ENCODE measurements around the gene MAPK4.

Gene MAPK4

GRCh38 chr18:50737127-50737526 is 177.2 kb downstream of the MAPK4 start:
- H4K20me1 ChIP-seq (ENCODE audit: insufficient read depth, low read length) = no peaks in the 10 kb centered on the region
- H3K9ac ChIP-seq (ENCODE audit: low read length) = no peak overlapping the region
- no peak overlapping the region for H2AFZ ChIP-seq (ENCODE audit: low read depth, low read length)
- no peaks in the 10 kb centered on the region for H3K4me1 ChIP-seq (ENCODE audit: low read length)
- H3K27ac ChIP-seq (ENCODE audit: low read length) = no peak overlapping the region
- H3K27me3 ChIP-seq (ENCODE audit: low read depth, low read length) = no peaks in the 10 kb centered on the region
- no peaks in the 10 kb centered on the region for H3K36me3 ChIP-seq (replicated peaks; ENCODE audit: low read depth, low read length)
- H3K9me3 ChIP-seq (ENCODE audit: insufficient read depth, low read length) = no peaks in the 10 kb centered on the region
- H3K79me2 ChIP-seq (ENCODE audit: low read length) = no peaks in the 10 kb centered on the region
- TF ChIP-seq, protein P1, sequence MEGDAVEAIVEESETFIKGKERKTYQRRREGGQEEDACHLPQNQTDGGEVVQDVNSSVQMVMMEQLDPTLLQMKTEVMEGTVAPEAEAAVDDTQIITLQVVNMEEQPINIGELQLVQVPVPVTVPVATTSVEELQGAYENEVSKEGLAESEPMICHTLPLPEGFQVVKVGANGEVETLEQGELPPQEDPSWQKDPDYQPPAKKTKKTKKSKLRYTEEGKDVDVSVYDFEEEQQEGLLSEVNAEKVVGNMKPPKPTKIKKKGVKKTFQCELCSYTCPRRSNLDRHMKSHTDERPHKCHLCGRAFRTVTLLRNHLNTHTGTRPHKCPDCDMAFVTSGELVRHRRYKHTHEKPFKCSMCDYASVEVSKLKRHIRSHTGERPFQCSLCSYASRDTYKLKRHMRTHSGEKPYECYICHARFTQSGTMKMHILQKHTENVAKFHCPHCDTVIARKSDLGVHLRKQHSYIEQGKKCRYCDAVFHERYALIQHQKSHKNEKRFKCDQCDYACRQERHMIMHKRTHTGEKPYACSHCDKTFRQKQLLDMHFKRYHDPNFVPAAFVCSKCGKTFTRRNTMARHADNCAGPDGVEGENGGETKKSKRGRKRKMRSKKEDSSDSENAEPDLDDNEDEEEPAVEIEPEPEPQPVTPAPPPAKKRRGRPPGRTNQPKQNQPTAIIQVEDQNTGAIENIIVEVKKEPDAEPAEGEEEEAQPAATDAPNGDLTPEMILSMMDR (IDR thresholded peaks at IDR 0.05; ENCODE audit: low read depth, low read length) = no peak
- TF ChIP-seq EZH2phosphoT487 (IDR thresholded peaks at IDR 0.05; ENCODE audit: low read depth) = no peak
- no peak overlapping the region for H3K4me3 ChIP-seq (ENCODE audit: low read length)
- H3K4me2 ChIP-seq (ENCODE audit: low read length) = no peak overlapping the region

DNA sequence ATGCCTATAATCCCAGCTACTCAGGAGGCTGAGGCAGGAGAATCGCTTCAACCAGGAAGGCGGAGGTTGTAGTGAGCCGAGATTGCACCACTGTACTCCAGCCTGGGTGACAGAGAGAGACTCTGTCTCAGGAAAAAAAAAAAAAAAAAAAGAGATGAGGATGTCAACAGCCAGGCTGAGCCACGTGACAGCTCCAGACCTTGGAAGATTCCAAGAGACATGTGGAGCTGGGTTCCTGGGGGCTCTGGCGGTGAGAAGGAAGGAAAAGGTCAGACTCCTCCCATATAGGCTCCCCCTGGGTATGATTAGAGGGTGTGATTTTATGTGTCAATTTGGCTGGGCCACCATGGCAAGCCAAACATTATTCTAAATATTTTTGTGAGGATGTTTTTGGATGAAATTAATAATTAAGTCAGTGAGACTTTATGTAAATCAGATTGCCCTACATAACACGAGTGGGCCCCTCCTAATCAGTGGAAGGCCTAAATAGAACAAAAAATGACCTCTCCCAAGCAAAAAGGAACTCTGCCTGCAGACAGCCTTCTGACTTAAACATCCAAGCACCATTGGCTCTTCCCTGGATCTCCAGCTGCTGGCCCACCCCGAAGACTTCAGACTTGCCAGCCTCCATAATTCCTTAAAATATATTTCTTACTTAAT is 178.3 kb downstream of the MAPK4 start:
- Histone ChIP-seq H3K4me1 (ENCODE audit: low read length) (no peaks in the 10 kb centered on the region), H3K9ac (ENCODE audit: low read length) (no peak overlapping the region), H4K20me1 (ENCODE audit: insufficient read depth, low read length) (no peaks in the 10 kb centered on the region), H3K27me3 (ENCODE audit: low read depth, low read length) (0 out of 2 replicates have a peak, but pooled peaks cover 2% of the 10 kb centered on the region), H3K9me3 (ENCODE audit: insufficient read depth, low read length) (peaks cover 8% of the 10 kb centered on the region), H3K4me2 (ENCODE audit: low read length) (no peak overlapping the region), H3K4me3 (ENCODE audit: low read length) (no peak overlapping the region), H3K79me2 (ENCODE audit: low read length) (no peaks in the 10 kb centered on the region), H3K36me3 (replicated peaks; ENCODE audit: low read depth, low read length) (no peaks in the 10 kb centered on the region), H2AFZ (ENCODE audit: low read depth, low read length) (no peak overlapping the region), H3K27ac (ENCODE audit: low read length) (no peak overlapping the region)
- no peak for TF ChIP-seq EZH2phosphoT487 (IDR thresholded peaks at IDR 0.05; ENCODE audit: low read depth)
- TF ChIP-seq, protein P1 (IDR thresholded peaks at IDR 0.05; ENCODE audit: low read depth, low read length) = no peak

- peaks cover 8% of the 10 kb centered on the region for H3K9me3 ChIP-seq (ENCODE audit: insufficient read depth, low read length)
- TF ChIP-seq EZH2phosphoT487 (IDR thresholded peaks at IDR 0.05; ENCODE audit: low read depth) = no peak
- TF ChIP-seq, protein P1 (IDR thresholded peaks at IDR 0.05; ENCODE audit: low read depth, low read length) = no peak
- H4K20me1 ChIP-seq (ENCODE audit: insufficient read depth, low read length) = no peaks in the 10 kb centered on the region
- no peaks in the 10 kb centered on the region for H3K36me3 ChIP-seq (replicated peaks; ENCODE audit: low read depth, low read length)
- H3K79me2 ChIP-seq (ENCODE audit: low read length) = no peaks in the 10 kb centered on the region
- no peak overlapping the region for H3K27ac ChIP-seq (ENCODE audit: low read length)
- no peak overlapping the region for H3K9ac ChIP-seq (ENCODE audit: low read length)
- H2AFZ ChIP-seq (ENCODE audit: low read depth, low read length) = no peak overlapping the region
- H3K27me3 ChIP-seq (ENCODE audit: low read depth, low read length) = 0 out of 2 replicates have a peak, but pooled peaks cover 2% of the 10 kb centered on the region
- H3K4me2 ChIP-seq (ENCODE audit: low read length) = no peak overlapping the region
- H3K4me3 ChIP-seq (ENCODE audit: low read length) = no peak overlapping the region
- H3K4me1 ChIP-seq (ENCODE audit: low read length) = no peaks in the 10 kb centered on the region
Observed at GRCh38 chr18:50742952-50743351, 183.1 kb downstream of the MAPK4 start.

DNA sequence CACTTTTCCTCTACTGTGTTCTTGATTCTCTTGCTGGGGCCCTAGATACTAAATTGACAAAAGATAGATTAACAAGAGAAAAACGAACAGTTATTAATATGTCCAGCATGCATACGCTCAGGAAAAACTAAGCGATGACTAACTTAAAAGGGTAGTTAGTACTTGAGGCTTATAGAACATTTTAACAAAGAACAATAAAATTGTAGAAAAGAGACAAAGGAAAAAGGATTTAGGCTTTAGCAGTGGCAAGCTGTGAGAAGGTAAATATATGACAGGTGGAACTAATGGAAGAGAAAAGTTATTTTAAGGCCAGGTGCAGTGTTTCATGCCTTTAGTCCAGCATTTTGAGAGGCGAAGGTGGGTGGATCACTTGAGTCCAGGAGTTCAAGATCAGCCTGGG is 184.4 kb downstream of the MAPK4 start:
- no peak for TF ChIP-seq EZH2phosphoT487 (IDR thresholded peaks at IDR 0.05; ENCODE audit: low read depth)
- TF ChIP-seq, protein P1 (IDR thresholded peaks at IDR 0.05; ENCODE audit: low read depth, low read length) = no peak
- Histone ChIP-seq H3K9ac (ENCODE audit: low read length) (no peak overlapping the region), H3K4me3 (ENCODE audit: low read length) (no peak overlapping the region), H3K79me2 (ENCODE audit: low read length) (no peaks in the 10 kb centered on the region), H3K36me3 (replicated peaks; ENCODE audit: low read depth, low read length) (no peaks in the 10 kb centered on the region), H3K27ac (ENCODE audit: low read length) (no peak overlapping the region), H3K4me2 (ENCODE audit: low read length) (no peak overlapping the region), H3K9me3 (ENCODE audit: insufficient read depth, low read length) (peaks cover 8% of the 10 kb centered on the region), H4K20me1 (ENCODE audit: insufficient read depth, low read length) (no peaks in the 10 kb centered on the region), H3K4me1 (ENCODE audit: low read length) (no peaks in the 10 kb centered on the region), H3K27me3 (ENCODE audit: low read depth, low read length) (peaks cover 10% of the 10 kb centered on the region; the same call in 1 of the 2 replicates), H2AFZ (ENCODE audit: low read depth, low read length) (no peak overlapping the region)

Data from OCI-LY3 (cell line).